Measurements from ENCODE around the gene PRDM15. TPM values are rescaled to one million over a fixed set of nuclear protein-coding genes. Genes with fewer than 3 reads are reported as not detected.

The PRDM15 gene
- polyA plus RNA-seq, 3 donors: 0.19 to 19.0 (median 0.74) TPM

DNA sequence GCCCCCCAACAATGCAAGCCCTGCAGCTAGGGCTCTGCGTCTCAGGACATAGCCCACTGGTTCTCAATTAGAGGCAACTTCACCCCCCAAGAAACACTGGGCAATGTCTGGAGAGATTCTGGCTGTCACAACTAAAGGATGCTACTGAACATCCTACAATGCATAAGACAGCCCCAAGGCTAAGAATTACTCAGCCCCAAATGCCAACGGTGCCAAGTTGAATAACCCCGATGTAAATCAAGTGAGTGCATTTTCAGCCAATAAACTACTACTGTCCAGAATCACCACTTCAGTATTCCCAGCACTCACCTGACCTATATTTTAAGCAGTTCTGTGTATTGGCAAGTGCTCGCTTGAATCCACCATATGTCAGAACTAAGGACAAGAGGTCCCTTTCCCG is 119.2 kb downstream of the PRDM15 start:
- Histone ChIP-seq H3K79me2 (ENCODE audit: insufficient read depth, low read length) (no peaks in the 10 kb centered on the region), H3K4me3 (replicated peaks in 1 of 3; ENCODE audit: low read depth in 2 of 3, low read length in 3 of 3) (no peak overlapping the region), H3K9ac (ENCODE audit: insufficient read depth, low read length, poor library complexity, severe bottlenecking) (no peak overlapping the region), H3K4me1 (ENCODE audit: control insufficient read depth in 1 of 2, insufficient read depth in 2 of 2, low read length in 2 of 2) (peaks cover 43 to 46% of the 10 kb centered on the region in 2 donors), H3K4me2 (replicated peaks; ENCODE audit: extremely low read depth, low read length, poor library complexity, severe bottlenecking) (no peak overlapping the region), H3K36me3 (replicated peaks in 1 of 2; ENCODE audit: control insufficient read depth in 1 of 2, insufficient read depth in 2 of 2, low read length in 2 of 2) (no peaks in the 10 kb centered on the region), H4K20me1 (ENCODE audit: insufficient read depth, low read length) (no peaks in the 10 kb centered on the region), H3K27ac (ENCODE audit: low read depth in 1 of 2, low read length in 2 of 2) (peak overlapping the region in 1 of 2 donors; percentile 95), H3K27me3 (ENCODE audit: control insufficient read depth in 2 of 2, insufficient read depth in 2 of 2, low read length in 2 of 2) (peaks cover 0 to 20% of the 10 kb centered on the region in 2 donors), H3K9me3 (replicated peaks in 1 of 2; ENCODE audit: control insufficient read depth in 1 of 2, insufficient read depth in 1 of 2, low read length in 2 of 2) (no peaks in the 10 kb centered on the region), H2AFZ (ENCODE audit: insufficient read depth, low read depth, low read length, poor library complexity, severe bottlenecking) (no peak overlapping the region)
- Mint-ChIP-seq H3K4me3 (peak overlapping the region in 1 of 2 donors; percentile 75), H3K9me3 (peaks cover 0 to 1% (median 0%) of the 10 kb centered on the region in 7 donors), H3K36me3 (peaks cover under 1 to 4% of the 10 kb centered on the region in 2 donors), H3K4me1 (peaks cover 47% of the 10 kb centered on the region), H3K27ac (peak overlapping the region in 3 of 7 donors; percentile 94 to 98 (median 94)), H3K27me3 (ENCODE audit: low read depth in 3 of 3) (peaks cover 17 to 28% (median 22%) of the 10 kb centered on the region in 3 donors)
- DNase-seq: no peak
- TF ChIP-seq, protein P1, sequence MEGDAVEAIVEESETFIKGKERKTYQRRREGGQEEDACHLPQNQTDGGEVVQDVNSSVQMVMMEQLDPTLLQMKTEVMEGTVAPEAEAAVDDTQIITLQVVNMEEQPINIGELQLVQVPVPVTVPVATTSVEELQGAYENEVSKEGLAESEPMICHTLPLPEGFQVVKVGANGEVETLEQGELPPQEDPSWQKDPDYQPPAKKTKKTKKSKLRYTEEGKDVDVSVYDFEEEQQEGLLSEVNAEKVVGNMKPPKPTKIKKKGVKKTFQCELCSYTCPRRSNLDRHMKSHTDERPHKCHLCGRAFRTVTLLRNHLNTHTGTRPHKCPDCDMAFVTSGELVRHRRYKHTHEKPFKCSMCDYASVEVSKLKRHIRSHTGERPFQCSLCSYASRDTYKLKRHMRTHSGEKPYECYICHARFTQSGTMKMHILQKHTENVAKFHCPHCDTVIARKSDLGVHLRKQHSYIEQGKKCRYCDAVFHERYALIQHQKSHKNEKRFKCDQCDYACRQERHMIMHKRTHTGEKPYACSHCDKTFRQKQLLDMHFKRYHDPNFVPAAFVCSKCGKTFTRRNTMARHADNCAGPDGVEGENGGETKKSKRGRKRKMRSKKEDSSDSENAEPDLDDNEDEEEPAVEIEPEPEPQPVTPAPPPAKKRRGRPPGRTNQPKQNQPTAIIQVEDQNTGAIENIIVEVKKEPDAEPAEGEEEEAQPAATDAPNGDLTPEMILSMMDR (IDR thresholded peaks at IDR 0.05): no peak
- 94% methylated on average over 3 of the region's 5 CpGs for WGBS (ENCODE audit: insufficient coverage)
- intact Hi-C loops (cut with micrococcal nuclease): loop anchor here (5.0 to 10.0 kb wide), 2 partner anchors 83 to 85 kb away; no protein-coding TSS in a partner anchor

DNA sequence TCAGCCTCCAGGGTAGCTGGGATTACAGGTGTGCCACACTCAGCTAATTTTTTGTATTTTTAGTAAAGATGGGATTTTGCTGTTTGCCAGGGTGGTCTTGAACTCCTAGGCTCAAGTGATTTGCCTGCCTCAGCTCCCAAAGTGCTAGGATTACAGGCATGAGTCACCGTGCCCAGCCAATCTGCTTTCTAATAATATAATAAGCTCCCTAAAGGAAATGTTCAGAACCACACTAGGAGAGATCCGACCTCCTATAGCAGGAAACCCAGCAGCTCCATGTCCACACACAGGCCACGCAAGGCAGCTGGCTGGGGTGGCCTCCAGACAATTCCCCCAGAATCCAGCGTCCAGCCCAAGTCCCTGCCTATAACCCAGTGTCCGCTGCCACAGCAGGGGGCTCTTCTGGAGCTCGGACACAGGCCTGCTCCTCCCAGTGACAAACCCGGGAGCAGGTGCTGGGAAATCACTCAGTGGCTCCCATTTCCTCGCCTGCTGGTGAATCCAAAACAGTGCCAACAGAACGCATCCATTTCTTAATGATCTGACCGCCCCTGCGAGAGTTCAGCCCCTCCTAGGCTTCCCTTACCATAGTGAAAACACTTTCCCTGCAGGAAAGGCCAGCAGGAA is 119.8 kb downstream of the PRDM15 start:
- Mint-ChIP-seq H3K36me3 (peaks cover 0 to 4% of the 10 kb centered on the region in 2 donors), H3K4me3 (no peak overlapping the region), H3K9me3 (peaks cover 0 to 1% (median 0%) of the 10 kb centered on the region in 7 donors), H3K4me1 (peaks cover 47% of the 10 kb centered on the region), H3K27me3 (ENCODE audit: low read depth in 3 of 3) (peaks cover 14 to 22% (median 16%) of the 10 kb centered on the region in 3 donors), H3K27ac (no peak overlapping the region)
- no peak for DNase-seq
- peaks cover 43 to 46% of the 10 kb centered on the region in 2 donors for H3K4me1 ChIP-seq (ENCODE audit: control insufficient read depth in 1 of 2, insufficient read depth in 2 of 2, low read length in 2 of 2)
- no peaks in the 10 kb centered on the region for H3K36me3 ChIP-seq (replicated peaks in 1 of 2; ENCODE audit: control insufficient read depth in 1 of 2, insufficient read depth in 2 of 2, low read length in 2 of 2)
- H3K79me2 ChIP-seq (ENCODE audit: insufficient read depth, low read length): no peaks in the 10 kb centered on the region
- intact Hi-C loops (cut with micrococcal nuclease): no loop called here
- H3K9ac ChIP-seq (ENCODE audit: insufficient read depth, low read length, poor library complexity, severe bottlenecking): no peak overlapping the region
- no peak overlapping the region for H2AFZ ChIP-seq (ENCODE audit: insufficient read depth, low read depth, low read length, poor library complexity, severe bottlenecking)
- H3K4me3 ChIP-seq (replicated peaks in 1 of 3; ENCODE audit: low read depth in 2 of 3, low read length in 3 of 3): no peak overlapping the region
- no peak overlapping the region for H3K4me2 ChIP-seq (replicated peaks; ENCODE audit: extremely low read depth, low read length, poor library complexity, severe bottlenecking)
- H3K27me3 ChIP-seq (ENCODE audit: control insufficient read depth in 2 of 2, insufficient read depth in 2 of 2, low read length in 2 of 2): peaks cover 0 to 14% of the 10 kb centered on the region in 2 donors
- TF ChIP-seq, protein P1 (IDR thresholded peaks at IDR 0.05): no peak
- no peaks in the 10 kb centered on the region for H4K20me1 ChIP-seq (ENCODE audit: insufficient read depth, low read length)
- no peak overlapping the region for H3K27ac ChIP-seq (ENCODE audit: low read depth in 1 of 2, low read length in 2 of 2)
- H3K9me3 ChIP-seq (replicated peaks in 1 of 2; ENCODE audit: control insufficient read depth in 1 of 2, insufficient read depth in 1 of 2, low read length in 2 of 2): no peaks in the 10 kb centered on the region
- 89% methylated on average over 10 of the region's 11 CpGs for WGBS (ENCODE audit: insufficient coverage)
